Breast epithelium (tissue), 3 donors: Measurements from ENCODE around the gene RAB20.

Experiments
- POLR2A ChIP-seq: fragments of 450-650 bp; IDR thresholded peaks from one replicate; pipeline ENCODE4 v1.6.1; 2016; ENCODE audit warnings: antibody characterized with exemption, mild to moderate bottlenecking, moderate library complexity
- POLR2AphosphoS5 ChIP-seq, 3 donors: sonication (generic); formaldehyde crosslinking; IDR thresholded peaks; one replicate each; pipeline ENCODE4 v1.6.1; 2017; ENCODE audit warnings: antibody characterized with exemption in 3 of 3
- TF ChIP-seq, protein P1 (sequence below), 3 donors: fragments of 450-650 bp; IDR thresholded peaks; one replicate each; pipeline ENCODE4 v1.5.1; 2016 to 2017; ENCODE audit warnings: antibody characterized with exemption in 3 of 3, mild to moderate bottlenecking in 3 of 3, moderate library complexity in 3 of 3

DNA sequence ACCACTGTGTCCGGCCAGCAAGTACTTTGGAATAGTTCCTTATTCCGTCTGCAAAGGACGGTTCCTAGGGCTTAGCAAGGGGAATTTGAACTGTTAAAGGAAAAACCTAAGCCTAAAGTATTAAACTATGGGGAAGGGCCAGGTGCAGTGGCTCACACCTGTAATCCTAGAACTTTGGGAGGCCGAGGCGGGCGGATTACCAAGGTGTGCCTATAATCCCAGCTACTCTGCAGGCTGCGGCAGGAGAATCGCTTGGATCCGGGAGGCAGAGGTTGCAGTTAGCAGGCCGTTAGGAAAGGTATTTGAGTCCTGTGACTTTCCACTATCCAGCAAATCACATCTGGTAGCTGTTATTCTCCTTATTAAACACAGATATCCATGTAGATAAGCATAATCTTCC, 9.4 kb upstream of the RAB20 start:
- TF ChIP-seq POLR2A (no peak), POLR2AphosphoS5 (IDR thresholded peaks at IDR 0.05) (no peak)
- TF ChIP-seq, protein P1, sequence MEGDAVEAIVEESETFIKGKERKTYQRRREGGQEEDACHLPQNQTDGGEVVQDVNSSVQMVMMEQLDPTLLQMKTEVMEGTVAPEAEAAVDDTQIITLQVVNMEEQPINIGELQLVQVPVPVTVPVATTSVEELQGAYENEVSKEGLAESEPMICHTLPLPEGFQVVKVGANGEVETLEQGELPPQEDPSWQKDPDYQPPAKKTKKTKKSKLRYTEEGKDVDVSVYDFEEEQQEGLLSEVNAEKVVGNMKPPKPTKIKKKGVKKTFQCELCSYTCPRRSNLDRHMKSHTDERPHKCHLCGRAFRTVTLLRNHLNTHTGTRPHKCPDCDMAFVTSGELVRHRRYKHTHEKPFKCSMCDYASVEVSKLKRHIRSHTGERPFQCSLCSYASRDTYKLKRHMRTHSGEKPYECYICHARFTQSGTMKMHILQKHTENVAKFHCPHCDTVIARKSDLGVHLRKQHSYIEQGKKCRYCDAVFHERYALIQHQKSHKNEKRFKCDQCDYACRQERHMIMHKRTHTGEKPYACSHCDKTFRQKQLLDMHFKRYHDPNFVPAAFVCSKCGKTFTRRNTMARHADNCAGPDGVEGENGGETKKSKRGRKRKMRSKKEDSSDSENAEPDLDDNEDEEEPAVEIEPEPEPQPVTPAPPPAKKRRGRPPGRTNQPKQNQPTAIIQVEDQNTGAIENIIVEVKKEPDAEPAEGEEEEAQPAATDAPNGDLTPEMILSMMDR (IDR thresholded peaks at IDR 0.05), result no peak
